Type B pancreatic cell (in vitro differentiated cells): ENCODE data around the gene GNGT2. TPM values are rescaled to one million over a fixed set of nuclear protein-coding genes. Genes with fewer than 3 reads are reported as not detected.

Experiments
- DNase-seq: peaks from one replicate; pipeline ENCODE4 v3.0.0; 2021; ENCODE audit warnings: mixed read lengths; ENCODE audit not compliant: unreplicated experiment; ENCODE audit errors: extremely low spot score
- H3K27ac Mint-ChIP-seq: 2 replicates; pipeline ENCODE4 v1.8.0; 2021; ENCODE audit warnings: mild to moderate bottlenecking, mixed read lengths
- H3K27me3 Mint-ChIP-seq: 2 replicates; pipeline ENCODE4 v1.8.0; 2021; ENCODE audit warnings: mixed read lengths
- H3K36me3 Mint-ChIP-seq: 2 replicates; pipeline ENCODE4 v1.8.0; 2021; ENCODE audit warnings: mixed read lengths
- H3K4me1 Mint-ChIP-seq: one replicate; pipeline ENCODE4 v1.8.0; 2021; ENCODE audit warnings: mixed read lengths; ENCODE audit not compliant: unreplicated experiment
- H3K4me3 Mint-ChIP-seq: 2 replicates; pipeline ENCODE4 v1.8.0; 2021; ENCODE audit warnings: mild to moderate bottlenecking, mixed read lengths
- H3K9me3 Mint-ChIP-seq: 2 replicates; pipeline ENCODE4 v1.8.0; 2021; ENCODE audit warnings: mixed read lengths
- total RNA-seq: library from RNA; stranded (reverse); gene quantifications from 2 replicates; pipeline ENCODE4 v1.2.1, GENCODE V29; 2021; ENCODE audit warnings: low replicate concordance
- TF ChIP-seq, protein P1 (sequence below): fragments of 200-600 bp; sonication (generic); conservative IDR thresholded peaks from 2 replicates; pipeline ENCODE4 v1.5.0; 2021; ENCODE audit warnings: antibody characterized with exemption, mild to moderate bottlenecking

Gene GNGT2
- total RNA-seq, 1 donor from 2014 or later, result 0.34 TPM

DNA sequence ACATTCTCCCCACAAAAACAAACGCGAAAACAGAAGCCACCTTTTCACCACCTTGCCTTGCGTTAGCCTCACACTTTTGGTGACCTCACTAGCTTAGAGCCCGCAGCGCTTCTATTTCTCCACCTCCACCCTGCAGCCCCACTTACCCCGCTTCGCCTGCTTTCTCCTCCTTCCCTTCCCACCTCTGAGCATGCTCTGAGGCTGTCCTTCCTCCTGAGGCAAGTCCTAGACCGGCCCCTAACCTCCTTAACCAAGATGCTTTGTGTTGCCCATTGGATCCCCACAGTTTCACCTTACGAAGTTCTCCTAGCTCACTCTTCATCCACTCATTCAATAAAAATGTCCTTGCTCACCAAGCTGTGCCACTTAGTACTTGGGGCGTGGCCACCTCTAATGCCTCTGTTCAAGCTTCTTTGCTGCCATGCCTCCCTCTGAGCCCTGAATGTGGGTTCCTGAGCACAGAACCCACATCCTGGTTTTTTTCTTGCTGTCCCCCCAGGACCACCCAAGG lies 1.3 kb downstream of the GNGT2 start:
- Mint-ChIP-seq H3K4me1 (peaks cover 5% of the 10 kb centered on the region), H3K9me3 (no peaks in the 10 kb centered on the region), H3K4me3 (no peak overlapping the region), H3K27me3 (peaks cover 57% of the 10 kb centered on the region), H3K27ac (no peak overlapping the region), H3K36me3 (no peaks in the 10 kb centered on the region)
- DNase-seq, result no peak
- TF ChIP-seq, protein P1, sequence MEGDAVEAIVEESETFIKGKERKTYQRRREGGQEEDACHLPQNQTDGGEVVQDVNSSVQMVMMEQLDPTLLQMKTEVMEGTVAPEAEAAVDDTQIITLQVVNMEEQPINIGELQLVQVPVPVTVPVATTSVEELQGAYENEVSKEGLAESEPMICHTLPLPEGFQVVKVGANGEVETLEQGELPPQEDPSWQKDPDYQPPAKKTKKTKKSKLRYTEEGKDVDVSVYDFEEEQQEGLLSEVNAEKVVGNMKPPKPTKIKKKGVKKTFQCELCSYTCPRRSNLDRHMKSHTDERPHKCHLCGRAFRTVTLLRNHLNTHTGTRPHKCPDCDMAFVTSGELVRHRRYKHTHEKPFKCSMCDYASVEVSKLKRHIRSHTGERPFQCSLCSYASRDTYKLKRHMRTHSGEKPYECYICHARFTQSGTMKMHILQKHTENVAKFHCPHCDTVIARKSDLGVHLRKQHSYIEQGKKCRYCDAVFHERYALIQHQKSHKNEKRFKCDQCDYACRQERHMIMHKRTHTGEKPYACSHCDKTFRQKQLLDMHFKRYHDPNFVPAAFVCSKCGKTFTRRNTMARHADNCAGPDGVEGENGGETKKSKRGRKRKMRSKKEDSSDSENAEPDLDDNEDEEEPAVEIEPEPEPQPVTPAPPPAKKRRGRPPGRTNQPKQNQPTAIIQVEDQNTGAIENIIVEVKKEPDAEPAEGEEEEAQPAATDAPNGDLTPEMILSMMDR, result no peak

DNA sequence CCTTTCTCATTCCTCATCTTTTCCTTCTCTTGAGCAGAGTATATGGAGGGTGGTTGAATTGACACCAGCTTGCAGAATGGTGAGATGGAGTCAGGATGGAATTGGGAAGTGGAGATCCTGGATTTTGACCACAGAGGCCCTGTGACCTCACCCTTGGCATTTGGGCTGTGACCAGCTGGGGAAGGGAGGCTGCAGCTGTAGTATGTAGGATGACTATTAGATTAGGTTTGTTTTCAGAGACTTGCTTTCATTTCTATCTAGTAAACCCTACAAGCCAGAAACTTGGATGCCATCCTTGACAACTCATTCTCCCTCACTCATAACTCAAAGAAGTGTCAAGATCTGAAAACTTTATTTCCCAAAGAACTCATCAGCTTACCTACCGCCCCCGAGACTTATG lies 5.9 kb downstream of the GNGT2 start:
- no peaks in the 10 kb centered on the region for H3K36me3 Mint-ChIP-seq
- no peak overlapping the region for H3K4me3 Mint-ChIP-seq
- H3K27me3 Mint-ChIP-seq, result peaks cover 80% of the 10 kb centered on the region
- no peak overlapping the region for H3K27ac Mint-ChIP-seq
- TF ChIP-seq, protein P1, result no peak
- H3K9me3 Mint-ChIP-seq, result no peaks in the 10 kb centered on the region
- no peak for DNase-seq
- H3K4me1 Mint-ChIP-seq, result no peaks in the 10 kb centered on the region

DNA sequence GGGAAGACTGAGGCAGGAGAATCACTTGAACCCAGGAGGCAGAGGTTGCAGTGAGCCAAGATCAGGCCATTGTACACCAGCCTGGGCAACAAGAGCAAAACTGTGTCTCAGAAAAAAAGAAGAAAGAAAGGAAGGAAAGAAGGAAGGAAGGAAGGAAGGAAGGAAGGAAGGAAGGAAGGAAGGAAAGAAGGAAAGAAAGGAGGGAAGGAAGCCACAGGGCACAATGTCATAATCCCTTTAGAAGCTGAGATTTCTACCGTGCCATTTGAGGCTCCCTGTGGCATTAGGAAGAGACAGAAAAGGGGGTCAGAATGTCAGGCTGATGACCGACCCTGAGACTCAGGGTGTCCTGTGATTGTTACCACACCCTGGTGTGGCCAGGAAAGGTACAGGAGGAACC lies 6.6 kb downstream of the GNGT2 start:
- Mint-ChIP-seq H3K9me3 (no peaks in the 10 kb centered on the region), H3K27ac (no peak overlapping the region), H3K36me3 (no peaks in the 10 kb centered on the region), H3K4me1 (no peaks in the 10 kb centered on the region), H3K4me3 (no peak overlapping the region), H3K27me3 (peaks cover 73% of the 10 kb centered on the region)
- TF ChIP-seq, protein P1, result no peak
- DNase-seq, result no peak

DNA sequence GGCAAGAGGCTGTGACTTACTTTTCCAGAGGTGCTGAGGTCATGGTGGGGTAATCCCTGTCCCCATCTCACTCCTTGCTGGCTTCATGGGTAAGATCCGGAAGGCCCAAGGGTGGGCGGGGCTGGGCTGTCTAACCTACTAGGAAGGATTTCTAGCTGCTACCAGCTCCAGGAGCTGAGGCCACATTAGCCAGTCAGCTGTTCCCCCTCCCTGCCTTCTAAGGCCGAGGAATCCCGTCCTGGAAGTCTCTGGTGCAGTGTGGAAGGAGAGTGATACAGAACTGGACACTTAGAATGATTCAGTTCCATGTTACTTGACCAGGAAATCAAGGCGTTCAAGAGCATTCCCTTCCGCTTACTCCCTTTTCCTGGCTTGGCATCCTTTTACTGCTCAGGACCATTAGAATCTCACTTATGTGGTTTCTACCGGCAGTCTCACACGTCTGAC lies 8.9 kb downstream of the GNGT2 start:
- DNase-seq, result no peak
- TF ChIP-seq, protein P1, result no peak
- H3K27me3 Mint-ChIP-seq, result peaks cover 61% of the 10 kb centered on the region
- H3K9me3 Mint-ChIP-seq, result no peaks in the 10 kb centered on the region
- H3K27ac Mint-ChIP-seq, result no peak overlapping the region
- no peak overlapping the region for H3K4me3 Mint-ChIP-seq
- H3K4me1 Mint-ChIP-seq, result no peaks in the 10 kb centered on the region
- H3K36me3 Mint-ChIP-seq, result no peaks in the 10 kb centered on the region

DNA sequence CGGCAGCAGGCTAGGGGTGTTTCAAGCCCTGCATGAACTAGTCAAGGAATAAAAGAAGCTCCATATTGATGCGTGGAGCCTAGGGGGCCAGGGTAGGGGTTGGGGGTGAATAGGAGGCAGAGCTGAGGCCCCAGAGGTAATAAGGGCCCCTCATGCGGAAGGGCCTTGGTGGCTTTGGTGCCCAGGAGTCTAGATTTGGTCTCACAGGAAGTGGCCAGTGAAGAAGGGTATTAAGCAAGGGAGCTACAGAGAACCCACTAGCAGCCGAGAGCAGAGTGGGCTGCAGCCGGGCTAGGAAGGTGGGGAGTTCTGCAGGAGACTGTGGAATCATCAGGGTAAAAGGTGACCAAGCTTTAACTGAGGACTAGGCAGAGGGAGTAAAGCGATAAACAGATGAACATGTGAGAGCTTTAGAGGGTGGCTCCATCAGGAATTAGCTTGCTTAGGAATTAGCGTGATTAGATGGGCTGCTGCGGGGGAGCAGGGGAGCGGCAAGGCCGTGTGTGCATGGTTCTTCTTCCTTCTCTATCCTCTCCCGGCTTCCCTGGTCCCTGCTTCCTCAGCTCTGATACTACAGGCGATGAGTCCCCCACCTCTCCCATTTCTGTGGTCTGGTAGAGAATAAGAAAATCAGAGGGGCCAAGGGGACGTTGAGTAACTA lies 9.8 kb downstream of the GNGT2 start:
- Mint-ChIP-seq H3K27ac (no peak overlapping the region), H3K9me3 (no peaks in the 10 kb centered on the region), H3K4me1 (no peaks in the 10 kb centered on the region), H3K36me3 (no peaks in the 10 kb centered on the region), H3K4me3 (no peak overlapping the region), H3K27me3 (peaks cover 52% of the 10 kb centered on the region)
- DNase-seq, result no peak
- TF ChIP-seq, protein P1, result no peak
